ENCODE data around the gene CACNA1I.
"Not testable (repeated sequence)": the region's sequence is repeated elsewhere in the genome, so short reads cannot be mapped to it uniquely, and the experiment has no call there.

- TF ChIP-seq, protein P1, sequence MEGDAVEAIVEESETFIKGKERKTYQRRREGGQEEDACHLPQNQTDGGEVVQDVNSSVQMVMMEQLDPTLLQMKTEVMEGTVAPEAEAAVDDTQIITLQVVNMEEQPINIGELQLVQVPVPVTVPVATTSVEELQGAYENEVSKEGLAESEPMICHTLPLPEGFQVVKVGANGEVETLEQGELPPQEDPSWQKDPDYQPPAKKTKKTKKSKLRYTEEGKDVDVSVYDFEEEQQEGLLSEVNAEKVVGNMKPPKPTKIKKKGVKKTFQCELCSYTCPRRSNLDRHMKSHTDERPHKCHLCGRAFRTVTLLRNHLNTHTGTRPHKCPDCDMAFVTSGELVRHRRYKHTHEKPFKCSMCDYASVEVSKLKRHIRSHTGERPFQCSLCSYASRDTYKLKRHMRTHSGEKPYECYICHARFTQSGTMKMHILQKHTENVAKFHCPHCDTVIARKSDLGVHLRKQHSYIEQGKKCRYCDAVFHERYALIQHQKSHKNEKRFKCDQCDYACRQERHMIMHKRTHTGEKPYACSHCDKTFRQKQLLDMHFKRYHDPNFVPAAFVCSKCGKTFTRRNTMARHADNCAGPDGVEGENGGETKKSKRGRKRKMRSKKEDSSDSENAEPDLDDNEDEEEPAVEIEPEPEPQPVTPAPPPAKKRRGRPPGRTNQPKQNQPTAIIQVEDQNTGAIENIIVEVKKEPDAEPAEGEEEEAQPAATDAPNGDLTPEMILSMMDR (IDR thresholded peaks at IDR 0.05 in 2 of 3, conservative IDR thresholded peaks at IDR 0.05 in 1 of 3; ENCODE audit: borderline replicate concordance in 1 of 3, insufficient read depth in 1 of 3, low read depth in 2 of 3, low read length in 2 of 3) = not testable (repeated sequence)
- TF ChIP-seq SRF (IDR thresholded peaks at IDR 0.05; ENCODE audit: low read depth); TCF7L2 (IDR thresholded peaks at IDR 0.05; ENCODE audit: borderline replicate concordance, extremely low read depth, insufficient read depth, insufficient read length); FOSL1 (IDR thresholded peaks at IDR 0.05; ENCODE audit: low read depth); POLR2A (IDR thresholded peaks at IDR 0.05; ENCODE audit: borderline replicate concordance, extremely low read depth, insufficient read depth, insufficient read length); EZH2 (IDR thresholded peaks at IDR 0.05); SIN3A (IDR thresholded peaks at IDR 0.05; ENCODE audit: low read depth); EGR1 (IDR thresholded peaks at IDR 0.05; ENCODE audit: low read depth); POLR2AphosphoS5 (IDR thresholded peaks at IDR 0.05; ENCODE audit: low read depth, low read length): not testable (repeated sequence)
- TF ChIP-seq, protein P2, sequence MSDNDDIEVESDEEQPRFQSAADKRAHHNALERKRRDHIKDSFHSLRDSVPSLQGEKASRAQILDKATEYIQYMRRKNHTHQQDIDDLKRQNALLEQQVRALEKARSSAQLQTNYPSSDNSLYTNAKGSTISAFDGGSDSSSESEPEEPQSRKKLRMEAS (IDR thresholded peaks at IDR 0.05) = not testable (repeated sequence)
- TF ChIP-seq, protein P3, sequence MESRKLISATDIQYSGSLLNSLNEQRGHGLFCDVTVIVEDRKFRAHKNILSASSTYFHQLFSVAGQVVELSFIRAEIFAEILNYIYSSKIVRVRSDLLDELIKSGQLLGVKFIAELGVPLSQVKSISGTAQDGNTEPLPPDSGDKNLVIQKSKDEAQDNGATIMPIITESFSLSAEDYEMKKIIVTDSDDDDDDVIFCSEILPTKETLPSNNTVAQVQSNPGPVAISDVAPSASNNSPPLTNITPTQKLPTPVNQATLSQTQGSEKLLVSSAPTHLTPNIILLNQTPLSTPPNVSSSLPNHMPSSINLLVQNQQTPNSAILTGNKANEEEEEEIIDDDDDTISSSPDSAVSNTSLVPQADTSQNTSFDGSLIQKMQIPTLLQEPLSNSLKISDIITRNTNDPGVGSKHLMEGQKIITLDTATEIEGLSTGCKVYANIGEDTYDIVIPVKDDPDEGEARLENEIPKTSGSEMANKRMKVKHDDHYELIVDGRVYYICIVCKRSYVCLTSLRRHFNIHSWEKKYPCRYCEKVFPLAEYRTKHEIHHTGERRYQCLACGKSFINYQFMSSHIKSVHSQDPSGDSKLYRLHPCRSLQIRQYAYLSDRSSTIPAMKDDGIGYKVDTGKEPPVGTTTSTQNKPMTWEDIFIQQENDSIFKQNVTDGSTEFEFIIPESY (IDR thresholded peaks at IDR 0.05; ENCODE audit: extremely low read depth, insufficient replicate concordance, low read length) = not testable (repeated sequence)
- TF ChIP-seq, protein P4, sequence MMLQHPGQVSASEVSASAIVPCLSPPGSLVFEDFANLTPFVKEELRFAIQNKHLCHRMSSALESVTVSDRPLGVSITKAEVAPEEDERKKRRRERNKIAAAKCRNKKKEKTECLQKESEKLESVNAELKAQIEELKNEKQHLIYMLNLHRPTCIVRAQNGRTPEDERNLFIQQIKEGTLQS (IDR thresholded peaks at IDR 0.05) = not testable (repeated sequence)
Observed at GRCh38 chr22:39734046-39734445, 163.5 kb downstream of the CACNA1I start.
